WI38 (cell line): ENCODE data around the gene FAS.
A peak's percentile ranks its signal among the peaks of the same experiment; 100 is the strongest.

ENCODE experiments used
- H3K4me3 ChIP-seq: 2 replicates; pipeline ENCODE4 v1.5.1; 2011; ENCODE audit warnings: low read depth, mild to moderate bottlenecking, control low read depth, low read length
- TF ChIP-seq, protein P1 (sequence below): IDR thresholded peaks from 2 replicates; pipeline ENCODE4 v1.5.1; 2012; ENCODE audit warnings: low read depth, mild to moderate bottlenecking, control low read depth, low read length

The FAS gene

DNA sequence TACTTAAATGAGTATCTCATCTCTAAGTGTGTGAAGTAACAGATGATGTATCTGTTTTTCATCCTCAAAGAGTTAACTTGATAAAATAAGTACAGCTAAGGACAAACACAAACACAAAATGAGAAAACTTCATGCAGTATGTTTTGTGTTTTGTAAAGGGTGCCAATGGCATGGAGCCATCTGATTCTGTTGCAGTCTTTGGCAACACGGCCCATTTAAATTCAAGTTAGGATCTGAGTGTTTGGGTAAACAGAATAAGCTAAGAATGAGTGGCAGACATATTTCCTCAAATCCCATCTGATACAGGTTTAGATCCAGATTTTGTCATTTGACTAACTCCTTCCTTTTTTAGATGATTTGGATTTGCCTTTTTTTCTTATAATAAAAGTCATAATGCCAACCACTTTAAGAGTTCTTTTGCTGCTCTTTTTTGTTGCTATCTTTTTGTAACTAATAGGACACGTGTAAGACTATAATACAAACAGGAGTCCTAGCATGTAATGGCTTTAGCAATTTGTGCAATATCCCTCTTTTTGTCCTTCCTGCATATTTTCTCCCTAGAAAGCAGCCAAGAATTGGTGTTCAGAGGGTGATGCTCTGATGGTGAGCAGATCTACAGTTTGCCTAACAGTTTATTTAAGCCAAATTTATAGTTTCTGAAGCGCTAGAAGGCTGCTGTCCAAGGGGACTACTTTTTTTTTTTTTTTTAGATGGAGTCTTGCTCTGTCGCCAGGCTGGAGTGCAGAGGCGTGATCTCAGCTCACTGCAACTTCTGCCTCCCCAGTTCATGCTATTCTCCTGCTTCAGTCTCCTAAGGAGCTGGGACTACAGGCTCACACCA is 19.2 kb upstream of the FAS start:
- TF ChIP-seq, protein P1, sequence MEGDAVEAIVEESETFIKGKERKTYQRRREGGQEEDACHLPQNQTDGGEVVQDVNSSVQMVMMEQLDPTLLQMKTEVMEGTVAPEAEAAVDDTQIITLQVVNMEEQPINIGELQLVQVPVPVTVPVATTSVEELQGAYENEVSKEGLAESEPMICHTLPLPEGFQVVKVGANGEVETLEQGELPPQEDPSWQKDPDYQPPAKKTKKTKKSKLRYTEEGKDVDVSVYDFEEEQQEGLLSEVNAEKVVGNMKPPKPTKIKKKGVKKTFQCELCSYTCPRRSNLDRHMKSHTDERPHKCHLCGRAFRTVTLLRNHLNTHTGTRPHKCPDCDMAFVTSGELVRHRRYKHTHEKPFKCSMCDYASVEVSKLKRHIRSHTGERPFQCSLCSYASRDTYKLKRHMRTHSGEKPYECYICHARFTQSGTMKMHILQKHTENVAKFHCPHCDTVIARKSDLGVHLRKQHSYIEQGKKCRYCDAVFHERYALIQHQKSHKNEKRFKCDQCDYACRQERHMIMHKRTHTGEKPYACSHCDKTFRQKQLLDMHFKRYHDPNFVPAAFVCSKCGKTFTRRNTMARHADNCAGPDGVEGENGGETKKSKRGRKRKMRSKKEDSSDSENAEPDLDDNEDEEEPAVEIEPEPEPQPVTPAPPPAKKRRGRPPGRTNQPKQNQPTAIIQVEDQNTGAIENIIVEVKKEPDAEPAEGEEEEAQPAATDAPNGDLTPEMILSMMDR: no peak
- H3K4me3 ChIP-seq: no peak overlapping the region

DNA sequence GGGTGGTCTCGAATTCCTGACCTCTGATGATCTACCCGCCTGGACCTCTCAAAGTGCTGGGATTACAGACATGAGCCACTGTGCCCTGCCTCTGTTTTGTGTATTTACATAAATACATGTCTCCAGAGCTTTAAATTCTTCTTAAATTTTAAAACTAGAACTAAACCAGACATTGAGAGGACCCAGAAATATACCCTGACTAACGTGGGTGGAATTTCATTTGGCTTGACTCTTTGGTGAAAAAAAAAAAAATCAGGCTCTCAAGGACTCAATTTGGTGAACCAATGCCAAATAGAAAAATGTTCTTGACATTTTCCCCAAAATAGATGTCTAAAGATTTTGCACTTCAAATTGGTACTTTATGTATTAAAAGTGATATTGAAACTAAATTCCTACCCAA is 16.6 kb upstream of the FAS start:
- no peak overlapping the region for H3K4me3 ChIP-seq
- TF ChIP-seq, protein P1: no peak

DNA sequence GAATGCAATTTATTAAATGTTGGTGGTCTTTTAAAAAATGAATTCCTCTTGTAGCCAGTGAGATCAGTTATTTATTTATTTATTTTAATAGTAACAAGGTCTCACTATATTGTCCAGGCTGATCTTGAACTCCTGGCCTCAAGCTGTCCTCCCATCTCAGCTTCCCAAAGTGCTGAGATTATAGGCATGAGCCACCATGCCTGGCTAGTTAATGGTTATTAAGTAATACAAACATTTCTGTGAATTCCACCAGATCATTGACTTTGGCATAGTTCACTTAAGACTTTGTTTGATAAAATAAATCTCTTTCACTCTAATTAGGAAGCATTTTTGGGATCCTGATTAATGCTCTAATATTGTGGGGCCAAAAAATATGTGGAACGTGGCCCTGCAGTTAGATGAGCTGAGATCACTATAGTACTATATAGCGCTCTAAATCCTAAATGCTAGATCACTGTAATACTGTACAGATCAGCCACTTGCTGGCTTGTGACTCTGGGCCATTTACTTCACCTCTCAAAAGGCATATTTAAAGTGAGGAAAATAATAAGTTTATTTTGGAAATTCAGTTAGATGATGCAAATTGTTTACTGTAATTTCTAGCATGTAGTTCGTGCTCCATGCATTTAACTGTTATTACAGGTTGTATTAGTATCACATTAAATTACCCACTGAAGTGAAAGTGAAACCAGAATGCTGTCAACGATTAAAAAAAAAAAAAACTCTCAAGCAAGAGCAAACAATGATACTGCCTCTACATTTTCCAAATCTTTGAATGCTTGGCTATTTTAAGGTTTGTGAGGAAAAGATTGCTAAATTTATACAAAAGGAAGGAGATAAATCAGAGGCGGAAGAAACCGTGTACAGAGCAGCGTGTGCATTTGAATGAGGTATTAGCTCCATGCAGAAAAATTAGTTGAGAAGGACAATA is 15.9 kb upstream of the FAS start:
- TF ChIP-seq, protein P1: no peak
- peak overlapping the region; percentile 54 for H3K4me3 ChIP-seq

DNA sequence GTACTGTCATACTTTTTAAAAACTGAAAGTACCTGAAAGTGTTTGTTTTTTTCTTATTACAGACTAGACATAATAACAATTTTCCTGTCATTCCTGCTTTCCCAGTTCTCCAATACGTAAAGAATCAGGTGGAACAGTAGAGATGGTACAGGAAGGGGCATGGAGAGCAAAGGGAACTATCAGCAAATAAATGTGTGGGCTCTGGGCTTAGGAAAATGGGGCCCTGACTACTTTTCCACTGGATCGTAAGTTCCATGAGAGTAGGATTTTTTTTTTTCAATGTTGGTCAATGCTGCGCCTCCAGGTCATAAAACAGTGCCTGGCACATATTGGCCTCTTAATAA is 15.2 kb upstream of the FAS start:
- TF ChIP-seq, protein P1: no peak
- H3K4me3 ChIP-seq: peak overlapping the region; percentile 54

DNA sequence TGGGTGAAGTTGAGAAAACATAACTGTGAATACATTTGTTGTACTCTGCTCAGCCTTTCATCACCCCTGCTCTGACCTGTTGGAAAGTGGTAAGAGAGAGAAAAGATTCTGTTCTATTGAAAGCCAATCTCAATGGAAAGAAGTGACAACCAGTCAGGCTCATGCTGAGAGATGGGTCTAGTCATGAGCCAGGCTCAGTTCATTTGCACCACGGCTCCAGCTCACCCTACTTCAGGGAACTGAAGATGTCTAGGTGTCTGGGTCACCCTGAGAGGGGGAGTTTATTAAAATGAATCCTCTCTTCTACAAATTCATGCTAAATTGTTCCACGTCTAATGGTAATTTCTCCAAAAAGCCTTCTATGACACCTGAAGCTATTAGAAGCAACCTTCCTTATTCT is 12.1 kb upstream of the FAS start:
- no peak overlapping the region for H3K4me3 ChIP-seq
- TF ChIP-seq, protein P1: no peak

DNA sequence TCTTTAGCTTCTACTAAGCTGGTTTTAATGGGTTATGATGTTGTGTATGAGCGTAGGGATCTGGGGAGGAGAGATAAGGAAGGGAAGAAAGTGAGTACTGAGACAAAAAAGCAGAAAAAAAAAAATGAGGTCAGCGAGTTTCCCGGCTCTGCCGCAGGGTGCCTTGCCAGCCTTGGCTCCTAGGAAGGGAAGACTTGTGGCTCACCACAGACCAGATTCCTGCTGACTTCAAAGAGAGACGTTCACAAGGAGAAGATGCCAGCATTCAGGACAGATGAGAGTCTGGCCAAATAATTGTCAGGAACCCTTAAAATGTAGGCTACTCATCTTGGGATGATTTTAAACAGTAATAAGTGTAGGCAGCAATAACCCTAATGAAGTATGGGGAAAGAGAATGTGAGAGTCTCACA is 11.4 kb upstream of the FAS start:
- TF ChIP-seq, protein P1: no peak
- no peak overlapping the region for H3K4me3 ChIP-seq

DNA sequence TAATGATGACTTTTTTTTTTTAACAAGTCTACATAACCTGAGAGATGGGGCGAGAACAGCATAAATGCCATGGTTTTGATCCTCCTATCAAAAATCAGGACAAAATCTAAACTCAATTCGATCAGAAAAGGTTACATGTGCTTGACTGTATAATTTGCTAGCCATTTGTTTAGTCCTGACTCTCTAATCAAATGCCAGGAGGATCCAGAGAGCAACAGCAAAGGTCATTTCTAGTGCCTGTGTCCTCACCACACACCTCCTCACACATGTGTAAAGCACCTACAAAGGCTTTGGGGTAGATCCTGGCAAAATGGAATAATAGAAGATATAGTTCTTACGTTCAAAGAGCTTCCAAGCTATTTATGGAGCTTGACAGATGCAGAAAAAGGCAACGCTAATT is 11.0 kb upstream of the FAS start:
- TF ChIP-seq, protein P1: no peak

More for the DNA sequence above, 11.0 kb upstream of the FAS start:
- H3K4me3 ChIP-seq: no peak overlapping the region
